Activated naive CD4-positive, alpha-beta T cell treated with anti-CD3 and anti-CD28 coated beads for 36 hours (primary cell): ENCODE data around the gene WNT5B. TPM values are rescaled to one million over a fixed set of nuclear protein-coding genes. Genes with fewer than 3 reads are reported as not detected.
A peak's percentile ranks its signal among the peaks of the same experiment; 100 is the strongest.
"Not testable (repeated sequence)": the region's sequence is repeated elsewhere in the genome, so short reads cannot be mapped to it uniquely, and the experiment has no call there.

ENCODE experiments used
- CTCF ChIA-PET: fragments of 350-600 bp; sonication (Branson Sonifier 250); formaldehyde crosslinking; loops from one replicate; lab custom pipeline; 2021; ENCODE audit warnings: antibody characterized with exemption; lab: Charles Lee
- DNase-seq: peaks from one replicate; pipeline ENCODE4 v3.0.0-alpha.2; 2020
- H3K27ac Mint-ChIP-seq: one replicate; pipeline ENCODE4 v1.8.0; 2021; ENCODE audit warnings: mild to moderate bottlenecking, mixed read lengths
- H3K27me3 Mint-ChIP-seq: one replicate; pipeline ENCODE4 v1.8.0; 2021; ENCODE audit warnings: low read depth, mixed read lengths
- H3K36me3 Mint-ChIP-seq: one replicate; pipeline ENCODE4 v1.8.0; 2021; ENCODE audit warnings: low read depth, mixed read lengths
- H3K4me1 Mint-ChIP-seq: one replicate; pipeline ENCODE4 v1.8.0; 2021; ENCODE audit warnings: low read depth, mixed read lengths
- H3K4me3 Mint-ChIP-seq: one replicate; pipeline ENCODE4 v1.8.0; 2021; ENCODE audit warnings: mild to moderate bottlenecking, moderate library complexity, mixed read lengths
- H3K9me3 Mint-ChIP-seq: one replicate; pipeline ENCODE4 v1.8.0; 2021; ENCODE audit warnings: mixed read lengths
- intact Hi-C: fragments of 100-400 bp; cut with micrococcal nuclease; formaldehyde crosslinking; loops from one replicate; pipeline ENCODE4 v1.15.1; 2023
- total RNA-seq, 2 experiments: library from RNA; stranded (reverse); gene quantifications; one replicate each; pipeline ENCODE4 v1.2.3, GENCODE V29; 2021

Gene WNT5B
- total RNA-seq, 2 experiments from 2014 or later, result not detected

GRCh38 chr12:1591034-1591433 is 38.0 kb upstream of the WNT5B start:
- peak overlapping the region; percentile 82 for H3K4me3 Mint-ChIP-seq
- H3K27me3 Mint-ChIP-seq, result no peaks in the 10 kb centered on the region
- DNase-seq, result peak; percentile 62
- peak overlapping the region; percentile 82 for H3K27ac Mint-ChIP-seq
- CTCF ChIA-PET, result interaction anchor here (1.2 to 3.0 kb wide), 2 partner anchors 12 to 473 kb away, joined by 3 to 12 read pairs; no protein-coding TSS in a partner anchor
- intact Hi-C loops, result loop anchor here (5.0 kb wide), 3 partner anchors 839 to 1019 kb away; partner anchors contain the start of gene WNK1
- peaks cover 57% of the 10 kb centered on the region for H3K4me1 Mint-ChIP-seq
- H3K36me3 Mint-ChIP-seq, result peaks cover 11% of the 10 kb centered on the region
- no peaks in the 10 kb centered on the region for H3K9me3 Mint-ChIP-seq

DNA sequence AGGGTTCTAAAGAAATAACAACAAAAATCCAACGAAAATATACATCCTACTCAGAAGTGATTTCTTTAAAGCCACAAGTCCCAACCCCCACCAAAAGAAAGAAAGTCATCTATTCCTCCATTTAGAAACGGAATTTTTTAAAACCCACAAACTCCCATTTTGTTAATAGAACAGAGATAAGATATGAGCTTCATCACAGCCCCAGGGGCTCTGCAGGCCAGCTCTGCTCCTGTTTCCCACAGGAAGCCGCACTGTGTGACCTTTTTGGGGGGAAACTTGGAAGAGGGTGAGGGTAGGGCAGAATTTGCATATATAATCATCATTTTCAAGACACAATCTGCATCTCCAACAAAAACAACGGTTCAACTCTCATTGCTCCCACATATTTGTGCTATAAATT is 37.5 kb upstream of the WNT5B start:
- Mint-ChIP-seq H3K27me3 (no peaks in the 10 kb centered on the region), H3K4me1 (peaks cover 59% of the 10 kb centered on the region)

DNA sequence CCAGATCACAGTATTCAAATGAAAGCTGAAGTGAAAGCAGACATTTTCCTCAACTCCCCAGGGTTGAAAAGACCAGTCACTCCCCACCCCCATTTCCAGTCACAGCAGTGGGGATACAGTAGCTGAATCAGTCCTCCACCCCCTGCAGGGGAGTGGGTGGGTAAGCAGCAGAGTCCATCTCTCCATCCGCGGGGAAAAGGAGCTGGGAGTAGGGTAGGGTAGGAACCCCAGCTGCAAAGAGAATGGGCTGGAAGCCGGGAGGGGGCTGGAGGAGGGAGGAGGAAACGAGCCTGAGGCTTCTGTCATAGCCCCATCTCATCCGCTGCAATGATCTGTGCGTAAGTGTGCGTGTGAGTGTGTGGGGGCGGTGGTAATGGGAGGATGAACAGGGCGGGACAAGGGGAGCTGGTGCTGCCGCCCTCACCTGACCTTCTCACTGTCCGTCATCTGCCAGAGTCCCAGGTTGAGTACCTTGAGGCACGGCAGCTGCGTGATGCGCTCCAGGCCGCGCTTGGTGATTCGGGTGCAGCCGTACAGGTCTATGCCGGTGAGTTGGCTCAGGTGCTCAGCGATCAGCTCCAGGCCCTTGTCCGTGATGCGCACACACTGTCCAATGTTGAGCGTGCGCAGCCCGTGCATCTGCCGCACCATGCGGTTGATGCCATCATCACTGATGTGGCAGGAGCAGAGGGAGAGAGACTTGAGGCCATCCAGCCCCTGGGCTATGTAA is 36.4 kb upstream of the WNT5B start:
- Mint-ChIP-seq H3K4me1 (peaks cover 56% of the 10 kb centered on the region), H3K27me3 (no peaks in the 10 kb centered on the region), H3K9me3 (no peaks in the 10 kb centered on the region), H3K4me3 (peak overlapping the region; percentile 94), H3K27ac (peak overlapping the region; percentile 88), H3K36me3 (peaks cover 11% of the 10 kb centered on the region)
- CTCF ChIA-PET, result interaction anchor here (0.5 to 3.3 kb wide), 10 partner anchors 9 to 1139 kb away, joined by 3 to 23 read pairs (median 4); no protein-coding TSS in a partner anchor
- peak; percentile 89 for DNase-seq
- intact Hi-C loops, result loop anchor here (1.0 to 5.0 kb wide), 7 partner anchors 13 to 1020 kb away; partner anchors contain the start of genes RAD52 and WNK1

More for the DNA sequence above, 37.5 kb upstream of the WNT5B start:
- CTCF ChIA-PET, result interaction anchor here (1.2 to 3.3 kb wide), 4 partner anchors 8 to 474 kb away, joined by 3 to 23 read pairs (median 9); no protein-coding TSS in a partner anchor
- H3K27ac Mint-ChIP-seq, result peak overlapping the region; percentile 88
- H3K9me3 Mint-ChIP-seq, result no peaks in the 10 kb centered on the region
- H3K4me3 Mint-ChIP-seq, result peak overlapping the region; percentile 94
- H3K36me3 Mint-ChIP-seq, result peaks cover 11% of the 10 kb centered on the region
- no peak for DNase-seq
- intact Hi-C loops, result loop anchor here (5.0 kb wide), 3 partner anchors 839 to 1019 kb away; partner anchors contain the start of gene WNK1

DNA sequence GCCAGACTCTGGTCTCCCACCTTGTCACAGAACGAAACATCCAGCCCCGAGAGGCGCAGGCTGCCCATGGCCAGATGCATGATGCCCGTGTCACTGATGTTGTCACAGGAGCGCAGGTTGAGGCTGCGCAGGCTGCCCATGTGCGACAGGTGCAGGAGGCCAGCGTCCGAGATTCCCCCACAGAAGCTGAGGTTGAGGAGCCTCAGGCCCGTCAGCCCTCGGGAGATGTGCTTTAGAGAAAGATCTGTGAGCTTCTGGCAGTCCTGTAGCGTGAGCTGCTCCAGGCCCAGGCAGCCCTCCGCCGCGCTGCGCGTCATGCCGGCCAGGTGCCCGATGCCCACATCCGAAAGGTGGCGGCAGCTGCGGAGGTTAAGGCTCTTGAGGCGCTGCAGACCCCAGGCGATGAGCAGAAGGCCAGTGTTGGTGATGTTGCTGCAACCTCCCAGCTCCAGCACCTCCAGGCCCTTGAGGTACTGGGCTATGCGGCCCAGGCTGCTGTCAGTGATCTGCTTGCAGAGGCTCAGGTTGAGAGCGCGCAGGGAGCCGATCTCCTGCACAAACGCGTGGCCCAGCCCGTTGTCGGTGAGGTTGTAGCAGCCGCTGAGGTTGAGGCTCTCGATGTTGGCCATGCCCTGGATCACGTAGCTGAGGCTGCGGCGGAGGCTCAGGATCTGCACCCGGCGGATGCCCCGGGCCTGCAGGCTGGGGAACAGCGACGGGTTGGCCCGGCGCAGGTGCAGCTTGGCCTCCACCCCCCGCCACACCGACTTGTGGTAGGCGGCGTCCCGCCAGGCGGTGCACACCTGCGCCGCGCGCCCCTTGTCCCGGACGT is 35.6 kb upstream of the WNT5B start:
- peak overlapping the region; percentile 94 for H3K4me3 Mint-ChIP-seq
- no peaks in the 10 kb centered on the region for H3K27me3 Mint-ChIP-seq
- no peaks in the 10 kb centered on the region for H3K9me3 Mint-ChIP-seq
- intact Hi-C loops, result loop anchor here (2.0 to 5.0 kb wide), 5 partner anchors 601 to 1021 kb away; partner anchors contain the start of gene WNK1
- CTCF ChIA-PET, result interaction anchor here (0.5 to 3.3 kb wide), 6 partner anchors 8 to 475 kb away, joined by 3 to 23 read pairs (median 6); no protein-coding TSS in a partner anchor
- DNase-seq, result peak; percentile 53
- H3K36me3 Mint-ChIP-seq, result peaks cover 11% of the 10 kb centered on the region
- H3K4me1 Mint-ChIP-seq, result peaks cover 48% of the 10 kb centered on the region
- peak overlapping the region; percentile 88 for H3K27ac Mint-ChIP-seq

GRCh38 chr12:1594006-1594260 is 35.1 kb upstream of the WNT5B start:
- peaks cover 11% of the 10 kb centered on the region for H3K36me3 Mint-ChIP-seq
- peak overlapping the region; percentile 94 for H3K4me3 Mint-ChIP-seq
- no peaks in the 10 kb centered on the region for H3K27me3 Mint-ChIP-seq
- DNase-seq, result peak; percentile 77
- peaks cover 43% of the 10 kb centered on the region for H3K4me1 Mint-ChIP-seq
- CTCF ChIA-PET, result interaction anchor here (1.0 to 3.3 kb wide), 4 partner anchors 8 to 476 kb away, joined by 3 to 23 read pairs (median 9); no protein-coding TSS in a partner anchor
- H3K27ac Mint-ChIP-seq, result peak overlapping the region; percentile 88
- intact Hi-C loops, result loop anchor here (5.0 kb wide), 3 partner anchors 842 to 1022 kb away; partner anchors contain the start of gene WNK1
- peaks cover under 1% of the 10 kb centered on the region for H3K9me3 Mint-ChIP-seq

DNA sequence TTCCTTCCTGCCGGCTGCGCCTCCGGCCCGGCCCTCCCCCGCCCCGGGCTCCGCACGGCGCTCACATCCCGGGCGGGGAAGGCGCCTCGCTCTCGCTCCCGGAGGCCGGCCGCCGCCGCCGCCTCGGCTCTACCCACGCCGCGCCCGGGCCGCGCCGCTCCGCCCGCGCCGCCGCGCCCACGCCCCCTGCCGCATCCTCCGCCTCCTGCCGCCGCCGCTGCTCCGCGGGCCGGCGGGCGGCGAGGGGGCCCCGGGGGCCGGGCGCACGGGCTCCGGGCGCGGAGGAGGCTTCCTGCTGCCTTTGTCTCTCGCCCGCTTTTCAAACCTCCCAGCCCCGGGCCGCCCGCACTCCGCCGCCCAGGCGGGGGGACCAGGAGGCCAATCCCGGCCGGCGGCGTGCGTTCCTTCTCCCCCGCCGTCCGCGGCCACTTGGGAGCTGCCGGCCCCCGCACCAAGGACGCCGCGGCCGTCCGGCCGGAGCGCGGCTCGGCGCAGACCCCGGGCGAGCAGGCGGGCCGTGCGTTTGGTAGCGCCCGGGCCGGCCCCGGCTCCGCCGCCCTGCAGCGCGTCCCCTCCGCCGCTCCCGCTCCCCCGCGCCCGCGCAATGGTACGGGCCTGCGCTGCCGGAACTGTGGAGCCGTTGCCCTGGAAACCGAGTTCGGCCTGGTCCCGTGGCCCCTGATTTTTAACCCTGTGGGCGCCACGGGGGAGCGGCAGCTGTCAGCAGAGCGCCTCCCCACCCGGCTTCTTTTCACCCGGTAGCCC is 34.6 kb upstream of the WNT5B start, which contains the start of gene FBXL14:
Gene FBXL14 (minus strand): TSS at position 321 of the 765 bp plus-strand sequence. CDS start 515 bp downstream, outside the sequence.
- DNase-seq, result peak; percentile 88
- H3K9me3 Mint-ChIP-seq, result peaks cover 2% of the 10 kb centered on the region
- no peaks in the 10 kb centered on the region for H3K27me3 Mint-ChIP-seq
- peaks cover 39% of the 10 kb centered on the region for H3K4me1 Mint-ChIP-seq
- H3K27ac Mint-ChIP-seq, result peak within 1 kb of the TSS; percentile 88
- H3K4me3 Mint-ChIP-seq, result peak within 1 kb of the TSS; percentile 94
- H3K36me3 Mint-ChIP-seq, result peaks cover 10% of the 10 kb centered on the region
- CTCF ChIA-PET, result interaction anchor here (1.0 to 3.3 kb wide), 4 partner anchors 7 to 477 kb away, joined by 3 to 23 read pairs (median 9); no protein-coding TSS in a partner anchor
- intact Hi-C loops, result loop anchor here (5.0 kb wide), 3 partner anchors 842 to 1022 kb away; partner anchors contain the start of gene WNK1

GRCh38 chr12:1595026-1595561 is 33.9 kb upstream of the WNT5B start:
- peaks cover 9% of the 10 kb centered on the region for H3K36me3 Mint-ChIP-seq
- intact Hi-C loops, result no loop called here
- peak overlapping the region; percentile 85 for H3K27ac Mint-ChIP-seq
- DNase-seq, result no peak
- CTCF ChIA-PET, result interaction anchor here (0.6 kb wide), 2 partner anchors 9 to 294 kb away, joined by 4 read pairs; no protein-coding TSS in a partner anchor
- peaks cover 2% of the 10 kb centered on the region for H3K9me3 Mint-ChIP-seq
- peaks cover 32% of the 10 kb centered on the region for H3K4me1 Mint-ChIP-seq
- no peaks in the 10 kb centered on the region for H3K27me3 Mint-ChIP-seq
- H3K4me3 Mint-ChIP-seq, result peak overlapping the region; percentile 81

GRCh38 chr12:1595690-1596347 is 33.2 kb upstream of the WNT5B start:
- Mint-ChIP-seq H3K36me3 (peaks cover 7% of the 10 kb centered on the region), H3K9me3 (peaks cover 2% of the 10 kb centered on the region), H3K4me1 (peaks cover 27% of the 10 kb centered on the region), H3K4me3 (peak overlapping the region; percentile 81), H3K27ac (no peak overlapping the region), H3K27me3 (no peaks in the 10 kb centered on the region)
- no peak for DNase-seq
- intact Hi-C loops, result no loop called here
- CTCF ChIA-PET, result interaction anchor here (0.6 kb wide), 2 partner anchors 8 to 295 kb away, joined by 4 read pairs; no protein-coding TSS in a partner anchor

- CTCF ChIA-PET, result no interaction called here
- Mint-ChIP-seq H3K4me1 (peaks cover 33% of the 10 kb centered on the region), H3K27me3 (no peaks in the 10 kb centered on the region), H3K4me3 (no peak overlapping the region), H3K27ac (no peak overlapping the region), H3K36me3 (no peaks in the 10 kb centered on the region), H3K9me3 (peaks cover 2% of the 10 kb centered on the region)
- intact Hi-C loops, result no loop called here
- no peak for DNase-seq
Measured at GRCh38 chr12:1598757-1599156, 30.3 kb upstream of the WNT5B start.

- CTCF ChIA-PET, result interaction anchor here (0.6 to 4.6 kb wide), 10 partner anchors 9 to 485 kb away, joined by 3 to 27 read pairs (median 6); no protein-coding TSS in a partner anchor
- DNase-seq, H3K27me3 Mint-ChIP-seq, H3K9me3 Mint-ChIP-seq, H3K36me3 Mint-ChIP-seq: not testable (repeated sequence)
- H3K27ac Mint-ChIP-seq, result peak overlapping the region; percentile 85
- peak overlapping the region; percentile 77 for H3K4me3 Mint-ChIP-seq
- intact Hi-C loops, result loop anchor here (10.0 kb wide), 2 partner anchors 278 to 398 kb away; no protein-coding TSS in a partner anchor
- H3K4me1 Mint-ChIP-seq, result peaks cover 39% of the 10 kb centered on the region
Measured at GRCh38 chr12:1602706-1603105, 26.3 kb upstream of the WNT5B start.
